MM.1S (cell line): ENCODE results near the gene SMIM10.

Experiments used
- DNase-seq: peaks from one replicate; pipeline ENCODE4 v3.0.0-alpha.2; 2015
- H2AFZ ChIP-seq: fragments of 300-600 bp; sonication (generic); 2 replicates; pipeline ENCODE4 v1.6.0; 2016; ENCODE audit warnings: antibody characterized with exemption, low read length
- H3F3A ChIP-seq: fragments of 300-600 bp; sonication (generic); 2 replicates; pipeline ENCODE4 v1.6.1; 2016; ENCODE audit warnings: mild to moderate bottlenecking, antibody characterized with exemption, low read length, moderate library complexity, mixed read lengths; ENCODE audit not compliant: insufficient read depth
- H3K27ac ChIP-seq: fragments of 300-600 bp; sonication (generic); 2 replicates; pipeline ENCODE4 v1.5.1; 2016; ENCODE audit warnings: mild to moderate bottlenecking, low read length
- H3K27me3 ChIP-seq: fragments of 300-600 bp; sonication (generic); replicated peaks from 2 replicates; pipeline ENCODE4 v1.6.0; 2016; ENCODE audit warnings: low read length; ENCODE audit not compliant: insufficient read depth
- H3K36me3 ChIP-seq: fragments of 300-600 bp; sonication (generic); replicated peaks from 2 replicates; pipeline ENCODE4 v1.6.1; 2016; ENCODE audit warnings: mild to moderate bottlenecking, low read length, mixed read lengths; ENCODE audit not compliant: insufficient read depth
- H3K4me1 ChIP-seq: fragments of 300-600 bp; sonication (generic); 2 replicates; pipeline ENCODE4 v1.6.1; 2016; ENCODE audit warnings: low read length, mixed read lengths
- H3K4me2 ChIP-seq: fragments of 300-600 bp; sonication (generic); 2 replicates; pipeline ENCODE4 v1.6.0; 2016; ENCODE audit warnings: low read depth, low read length
- H3K4me3 ChIP-seq: fragments of 300-600 bp; sonication (generic); 2 replicates; pipeline ENCODE4 v1.5.1; 2016; ENCODE audit warnings: low read length, mixed read lengths
- H3K79me2 ChIP-seq: fragments of 300-600 bp; sonication (generic); 2 replicates; pipeline ENCODE4 v1.6.1; 2016; ENCODE audit warnings: mixed run types, low read length, mixed read lengths
- H3K9ac ChIP-seq: fragments of 300-600 bp; sonication (generic); 2 replicates; pipeline ENCODE4 v1.6.1; 2016; ENCODE audit warnings: low read length, mixed read lengths
- H3K9me2 ChIP-seq: fragments of 300-600 bp; sonication (generic); replicated peaks from 2 replicates; pipeline ENCODE4 v1.6.1; 2016; ENCODE audit warnings: mild to moderate bottlenecking, low read length, mixed read lengths; ENCODE audit not compliant: insufficient read depth
- H3K9me3 ChIP-seq: fragments of 300-600 bp; sonication (generic); replicated peaks from 2 replicates; pipeline ENCODE4 v1.6.1; 2016; ENCODE audit warnings: mild to moderate bottlenecking, low read length, mixed read lengths; ENCODE audit not compliant: insufficient read depth
- H4K20me1 ChIP-seq: fragments of 300-600 bp; sonication (generic); 2 replicates; pipeline ENCODE4 v1.6.1; 2016; ENCODE audit warnings: mild to moderate bottlenecking, low read length, moderate library complexity, mixed read lengths; ENCODE audit not compliant: insufficient read depth
- EZH2 ChIP-seq: fragments of 300-600 bp; sonication (generic); optimal IDR thresholded peaks from 2 replicates; pipeline ENCODE3; 2017; ENCODE audit warnings: low read depth, mild to moderate bottlenecking, antibody characterized with exemption, low read length, mixed read lengths
- EZH2phosphoT487 ChIP-seq: fragments of 300-600 bp; sonication (generic); IDR thresholded peaks from 2 replicates; pipeline ENCODE4 v1.6.1; 2018; ENCODE audit warnings: antibody characterized with exemption, low read length
- TF ChIP-seq, protein P1 (sequence below): fragments of 300-600 bp; sonication (generic); IDR thresholded peaks from 2 replicates; pipeline ENCODE4 v1.5.1; 2016; ENCODE audit warnings: antibody characterized with exemption, low read length, mixed read lengths

SMIM10 gene

DNA sequence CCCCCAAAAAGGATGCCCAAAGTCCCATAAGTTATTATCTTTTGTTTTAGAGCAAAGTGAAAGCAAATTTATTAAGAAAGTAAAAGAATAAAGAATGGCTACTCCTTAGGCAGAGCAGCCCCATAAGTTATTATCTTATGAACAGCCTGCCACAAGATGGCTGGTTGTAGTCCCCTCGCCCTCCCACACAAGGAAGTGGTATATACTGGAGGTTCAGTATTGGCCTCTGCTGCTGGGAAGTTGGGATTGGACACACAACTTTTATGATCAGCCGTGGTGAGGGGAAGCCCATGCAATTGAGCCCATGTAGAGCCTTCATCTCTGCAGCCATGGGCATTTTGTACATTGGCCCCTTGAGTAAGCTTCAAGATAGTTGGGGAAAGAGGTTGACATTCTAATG lies 8.0 kb upstream of the SMIM10 start:
- H3K9ac ChIP-seq, result no peak overlapping the region
- H3K9me2 ChIP-seq, result no peaks in the 10 kb centered on the region
- no peaks in the 10 kb centered on the region for H4K20me1 ChIP-seq
- no peak overlapping the region for H2AFZ ChIP-seq
- H3K4me1 ChIP-seq, result no peaks in the 10 kb centered on the region
- no peaks in the 10 kb centered on the region for H3K79me2 ChIP-seq
- no peak for DNase-seq
- no peak overlapping the region for H3K4me2 ChIP-seq
- no peaks in the 10 kb centered on the region for H3K27me3 ChIP-seq
- no peak overlapping the region for H3K4me3 ChIP-seq
- H3K9me3 ChIP-seq, result no peaks in the 10 kb centered on the region
- H3F3A ChIP-seq, result no peaks in the 10 kb centered on the region
- H3K27ac ChIP-seq, result no peak overlapping the region
- TF ChIP-seq, protein P1, sequence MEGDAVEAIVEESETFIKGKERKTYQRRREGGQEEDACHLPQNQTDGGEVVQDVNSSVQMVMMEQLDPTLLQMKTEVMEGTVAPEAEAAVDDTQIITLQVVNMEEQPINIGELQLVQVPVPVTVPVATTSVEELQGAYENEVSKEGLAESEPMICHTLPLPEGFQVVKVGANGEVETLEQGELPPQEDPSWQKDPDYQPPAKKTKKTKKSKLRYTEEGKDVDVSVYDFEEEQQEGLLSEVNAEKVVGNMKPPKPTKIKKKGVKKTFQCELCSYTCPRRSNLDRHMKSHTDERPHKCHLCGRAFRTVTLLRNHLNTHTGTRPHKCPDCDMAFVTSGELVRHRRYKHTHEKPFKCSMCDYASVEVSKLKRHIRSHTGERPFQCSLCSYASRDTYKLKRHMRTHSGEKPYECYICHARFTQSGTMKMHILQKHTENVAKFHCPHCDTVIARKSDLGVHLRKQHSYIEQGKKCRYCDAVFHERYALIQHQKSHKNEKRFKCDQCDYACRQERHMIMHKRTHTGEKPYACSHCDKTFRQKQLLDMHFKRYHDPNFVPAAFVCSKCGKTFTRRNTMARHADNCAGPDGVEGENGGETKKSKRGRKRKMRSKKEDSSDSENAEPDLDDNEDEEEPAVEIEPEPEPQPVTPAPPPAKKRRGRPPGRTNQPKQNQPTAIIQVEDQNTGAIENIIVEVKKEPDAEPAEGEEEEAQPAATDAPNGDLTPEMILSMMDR, result no peak
- TF ChIP-seq EZH2phosphoT487, result no peak
- TF ChIP-seq EZH2, result no peak
- H3K36me3 ChIP-seq, result no peaks in the 10 kb centered on the region

DNA sequence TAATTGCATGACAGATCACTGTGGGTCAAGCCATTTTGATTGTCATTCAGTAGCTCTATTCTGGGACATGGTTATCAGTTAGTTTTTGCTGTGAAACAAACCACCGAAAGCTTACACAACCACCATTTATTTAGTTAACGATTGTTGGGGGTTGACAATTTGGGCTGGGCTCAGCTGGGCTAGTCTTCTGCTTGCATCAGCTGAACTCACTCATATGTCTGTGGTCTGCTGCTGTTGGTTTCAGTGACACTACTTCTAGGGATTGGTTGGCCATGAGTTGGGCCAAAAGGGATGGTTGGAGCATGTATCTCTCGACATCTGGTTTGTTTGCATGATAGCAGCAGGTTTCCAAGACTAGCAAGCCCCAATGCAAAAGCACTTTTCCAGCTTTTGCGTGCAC lies 5.3 kb upstream of the SMIM10 start:
- H3K4me1 ChIP-seq, result no peaks in the 10 kb centered on the region
- no peaks in the 10 kb centered on the region for H3K9me3 ChIP-seq
- H3F3A ChIP-seq, result no peaks in the 10 kb centered on the region
- H3K9me2 ChIP-seq, result no peaks in the 10 kb centered on the region
- no peaks in the 10 kb centered on the region for H3K79me2 ChIP-seq
- no peaks in the 10 kb centered on the region for H3K36me3 ChIP-seq
- no peak overlapping the region for H2AFZ ChIP-seq
- TF ChIP-seq EZH2phosphoT487, result no peak
- TF ChIP-seq, protein P1, result no peak
- TF ChIP-seq EZH2, result no peak
- H4K20me1 ChIP-seq, result no peaks in the 10 kb centered on the region
- no peak for DNase-seq
- no peak overlapping the region for H3K4me3 ChIP-seq
- no peak overlapping the region for H3K4me2 ChIP-seq
- no peaks in the 10 kb centered on the region for H3K27me3 ChIP-seq
- H3K9ac ChIP-seq, result no peak overlapping the region
- H3K27ac ChIP-seq, result no peak overlapping the region

DNA sequence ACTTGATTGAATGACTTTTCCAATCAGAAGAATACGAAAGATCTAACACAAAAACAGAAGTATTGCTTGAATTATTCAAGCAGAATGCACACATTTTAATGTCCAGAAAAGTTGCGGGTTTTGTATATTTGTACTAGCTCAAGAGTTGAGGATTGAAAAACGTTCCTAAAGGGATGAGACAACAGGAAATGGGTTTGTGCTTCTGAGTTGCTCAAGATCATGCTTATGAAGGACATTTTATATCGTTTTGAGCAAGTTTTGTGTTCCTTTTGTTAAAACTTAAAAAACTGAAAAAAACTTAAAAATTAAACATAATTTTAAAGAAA lies 353 bp upstream of the SMIM10 start:
- Histone ChIP-seq H3K4me1 (no peaks in the 10 kb centered on the region), H3K27ac (no peak overlapping the region), H3K9me2 (no peaks in the 10 kb centered on the region), H3K79me2 (no peaks in the 10 kb centered on the region), H4K20me1 (no peaks in the 10 kb centered on the region), H3K36me3 (no peaks in the 10 kb centered on the region), H3K4me2 (peak overlapping the region; percentile 51; the same call in 1 of the 2 replicates), H3K4me3 (no peak overlapping the region), H3F3A (no peaks in the 10 kb centered on the region), H3K9ac (no peak overlapping the region), H2AFZ (peak overlapping the region; percentile 45), H3K9me3 (no peaks in the 10 kb centered on the region), H3K27me3 (no peaks in the 10 kb centered on the region)
- no peak for DNase-seq
- TF ChIP-seq EZH2phosphoT487 (no peak), EZH2 (no peak)
- TF ChIP-seq, protein P1, result no peak
